HEK293 (cell line): ENCODE measurements around the gene OR2V2.

Experiments
- CTCF ChIA-PET: fragments of 350-600 bp; formaldehyde crosslinking; extraction: SDS; loops from one replicate; lab custom pipeline; 2021; ENCODE audit warnings: antibody characterized with exemption; lab: Yijun Ruan, JAX
- POLR2A ChIA-PET: fragments of 300-600 bp; formaldehyde crosslinking; extraction: SDS; loops from one replicate; lab custom pipeline; 2020; ENCODE audit warnings: antibody characterized with exemption, inconsistent platforms; lab: Yijun Ruan, JAX
- H3K27ac ChIP-seq: fragments of 200-500 bp; sonication (Bioruptor generic); 2 replicates; pipeline ENCODE4 v1.5.1; 2014; ENCODE audit warnings: low read depth, low read length, control low read depth, inconsistent platforms; ENCODE audit errors: extremely low read depth
- H3K36me3 ChIP-seq, 2 experiments: fragments of 200-500 bp in 1 of 2; sonication (Bioruptor generic) in 1 of 2; 1 replicate in 1 of 2; 2 replicates in 1 of 2; pipeline ENCODE4 v1.5.1; 2014 to 2017; ENCODE audit warnings: inconsistent platforms in 2 of 2, low read length in 2 of 2; ENCODE audit not compliant: control insufficient read depth in 2 of 2, insufficient read depth in 1 of 2
- H3K4me1 ChIP-seq: fragments of 200-500 bp; sonication (Bioruptor generic); 2 replicates; pipeline ENCODE4 v1.5.1; 2014; ENCODE audit warnings: mild to moderate bottlenecking, low read length, inconsistent platforms; ENCODE audit not compliant: control insufficient read depth, insufficient read depth
- H3K4me3 ChIP-seq: 2 replicates; pipeline ENCODE4 v1.5.1; 2011; ENCODE audit warnings: low read depth, mild to moderate bottlenecking, control low read depth, low read length, moderate library complexity
- H3K9me3 ChIP-seq: fragments of 200-500 bp; sonication (Bioruptor generic); 2 replicates; pipeline ENCODE4 v1.5.1; 2014; ENCODE audit warnings: low read depth, low read length, inconsistent platforms; ENCODE audit not compliant: control insufficient read depth, insufficient read depth
- BCL11B ChIP-seq: fragments of 450-650 bp; formaldehyde crosslinking; IDR thresholded peaks from 2 replicates; pipeline ENCODE4 v1.5.1; 2016; ENCODE audit warnings: low read depth, missing biosample characterization, missing genetic modification characterization
- KLF10 ChIP-seq: fragments of 450-650 bp; IDR thresholded peaks from 2 replicates; pipeline ENCODE4 v1.5.1; 2018; ENCODE audit warnings: missing biosample characterization, mild to moderate bottlenecking, missing genetic modification characterization
- MEIS1 ChIP-seq: sonication (generic); formaldehyde crosslinking; IDR thresholded peaks from 2 replicates; pipeline ENCODE4 v1.8.1; 2022; ENCODE audit warnings: missing genetic modification reagents, mild to moderate bottlenecking, borderline replicate concordance
- PRDM10 ChIP-seq: fragments of 450-650 bp; formaldehyde crosslinking; IDR thresholded peaks from 2 replicates; pipeline ENCODE4 v1.5.1; 2016; ENCODE audit warnings: missing biosample characterization, missing genetic modification characterization
- YY2 ChIP-seq: fragments of 450-650 bp; formaldehyde crosslinking; IDR thresholded peaks from 2 replicates; pipeline ENCODE4 v1.5.1; 2016; ENCODE audit warnings: missing biosample characterization, missing genetic modification characterization
- ZBTB11 ChIP-seq: fragments of 450-650 bp; formaldehyde crosslinking; conservative IDR thresholded peaks from 2 replicates; pipeline ENCODE4 v1.5.1; 2016; ENCODE audit warnings: low read depth, missing biosample characterization, missing genetic modification characterization
- ZBTB17 ChIP-seq: fragments of 450-650 bp; formaldehyde crosslinking; IDR thresholded peaks from 2 replicates; pipeline ENCODE4 v1.5.1; 2016; ENCODE audit warnings: missing biosample characterization, missing genetic modification characterization
- ZBTB20 ChIP-seq: fragments of 450-650 bp; formaldehyde crosslinking; IDR thresholded peaks from 2 replicates; pipeline ENCODE4 v1.5.1; 2016; ENCODE audit warnings: missing biosample characterization, missing genetic modification characterization
- ZBTB26 ChIP-seq: fragments of 450-650 bp; formaldehyde crosslinking; optimal IDR thresholded peaks from 2 replicates; pipeline ENCODE3; 2016; ENCODE audit warnings: missing biosample characterization, mild to moderate bottlenecking, missing genetic modification characterization
- ZFP69B ChIP-seq: fragments of 450-650 bp; formaldehyde crosslinking; IDR thresholded peaks from 2 replicates; pipeline ENCODE4 v1.5.1; 2016; ENCODE audit warnings: missing biosample characterization, missing genetic modification characterization
- ZIC2 ChIP-seq: fragments of 450-650 bp; formaldehyde crosslinking; IDR thresholded peaks from 2 replicates; pipeline ENCODE4 v1.5.1; 2016; ENCODE audit warnings: missing biosample characterization, missing genetic modification characterization
- ZNF138 ChIP-seq: fragments of 450-650 bp; formaldehyde crosslinking; IDR thresholded peaks from 2 replicates; pipeline ENCODE4 v1.5.1; 2016; ENCODE audit warnings: missing biosample characterization, missing genetic modification characterization, borderline replicate concordance
- ZNF146 ChIP-seq: fragments of 450-650 bp; formaldehyde crosslinking; IDR thresholded peaks from 2 replicates; pipeline ENCODE4 v1.5.1; 2016; ENCODE audit warnings: missing biosample characterization, missing genetic modification characterization
- ZNF221 ChIP-seq: fragments of 450-650 bp; formaldehyde crosslinking; IDR thresholded peaks from 2 replicates; pipeline ENCODE4 v1.5.1; 2017; ENCODE audit warnings: missing biosample characterization, missing genetic modification characterization, borderline replicate concordance
- ZNF274 ChIP-seq, 2 experiments: fragments of 200-500 bp in 1 of 2; fragments of 450-650 bp in 1 of 2; sonication (Bioruptor generic) in 1 of 2; formaldehyde crosslinking in 1 of 2; IDR thresholded peaks; 2 replicates each; pipeline versions ENCODE4 v1.5.1 to v1.6.1; 2014 to 2016; ENCODE audit warnings: borderline replicate concordance in 1 of 2, inconsistent platforms in 1 of 2, low read length in 1 of 2, missing biosample characterization in 1 of 2, missing genetic modification characterization in 1 of 2
- ZNF335 ChIP-seq: fragments of 450-650 bp; formaldehyde crosslinking; conservative IDR thresholded peaks from 2 replicates; pipeline ENCODE4 v1.5.1; 2016; ENCODE audit warnings: missing biosample characterization, missing genetic modification characterization
- ZNF394 ChIP-seq: fragments of 450-650 bp; formaldehyde crosslinking; IDR thresholded peaks from 2 replicates; pipeline ENCODE4 v1.5.1; 2016; ENCODE audit warnings: missing biosample characterization, missing genetic modification characterization, mild to moderate bottlenecking, moderate library complexity, borderline replicate concordance
- ZNF48 ChIP-seq: fragments of 450-650 bp; formaldehyde crosslinking; IDR thresholded peaks from 2 replicates; pipeline ENCODE4 v1.5.1; 2016; ENCODE audit warnings: missing biosample characterization, missing genetic modification characterization
- ZNF561 ChIP-seq: fragments of 450-650 bp; IDR thresholded peaks from 2 replicates; pipeline ENCODE4 v1.5.1; 2018; ENCODE audit warnings: missing biosample characterization, missing genetic modification characterization, borderline replicate concordance
- ZSCAN30 ChIP-seq: fragments of 450-650 bp; IDR thresholded peaks from 2 replicates; pipeline ENCODE4 v1.5.1; 2018; ENCODE audit warnings: missing biosample characterization, mild to moderate bottlenecking, missing genetic modification characterization, moderate library complexity
- ZXDB ChIP-seq: fragments of 450-650 bp; formaldehyde crosslinking; IDR thresholded peaks from 2 replicates; pipeline ENCODE4 v1.5.1; 2016; ENCODE audit warnings: missing biosample characterization, missing genetic modification characterization
- TF ChIP-seq, protein P1 (sequence below): fragments of 450-650 bp; formaldehyde crosslinking; IDR thresholded peaks from 2 replicates; pipeline ENCODE4 v1.5.1; 2016; ENCODE audit warnings: missing biosample characterization, missing genetic modification characterization
- TF ChIP-seq, protein P2 (sequence below): fragments of 450-650 bp; formaldehyde crosslinking; IDR thresholded peaks from 2 replicates; pipeline ENCODE4 v1.5.1; 2016; ENCODE audit warnings: missing biosample characterization, missing genetic modification characterization

The OR2V2 gene

GRCh38 chr5:181188700-181189362, 41.4 kb downstream of the OR2V2 start (continued):
- TF ChIP-seq, protein P1, sequence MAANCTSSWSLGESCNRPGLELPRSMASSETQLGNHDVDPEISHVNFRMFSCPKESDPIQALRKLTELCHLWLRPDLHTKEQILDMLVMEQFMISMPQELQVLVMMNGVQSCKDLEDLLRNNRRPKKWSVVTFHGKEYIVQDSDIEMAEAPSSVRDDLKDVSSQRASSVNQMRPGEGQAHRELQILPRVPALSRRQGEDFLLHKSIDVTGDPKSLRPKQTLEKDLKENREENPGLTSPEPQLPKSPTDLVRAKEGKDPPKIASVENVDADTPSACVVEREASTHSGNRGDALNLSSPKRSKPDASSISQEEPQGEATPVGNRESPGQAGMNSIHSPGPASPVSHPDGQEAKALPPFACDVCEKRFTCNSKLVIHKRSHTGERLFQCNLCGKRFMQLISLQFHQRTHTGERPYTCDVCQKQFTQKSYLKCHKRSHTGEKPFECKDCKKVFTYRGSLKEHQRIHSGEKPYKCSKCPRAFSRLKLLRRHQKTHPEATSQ, result 0 out of 2 replicates have a peak, but pooled peaks have one; percentile 29
- TF ChIP-seq ZNF221 (tag by site-specific recombination) (0 out of 2 replicates have a peak, but pooled peaks have one; percentile 81), ZNF274 (IDR thresholded peaks at IDR 0.05; ENCODE audit: low read length) (no peak), ZNF274 (tag by site-specific recombination; IDR thresholded peaks at IDR 0.05; ENCODE audit: borderline replicate concordance) (no peak), ZBTB11 (tag by site-specific recombination) (peak; percentile 20; the same call in 1 of the 2 replicates), ZFP69B (no peak)

GRCh38 chr5:181189363-181189961, 42.1 kb downstream of the OR2V2 start:
- Histone ChIP-seq H3K9me3 (no peaks in the 10 kb centered on the region), H3K4me3 (peak overlapping the region; percentile 53), H3K27ac (no peak overlapping the region; the same call in 1 of the 2 replicates), H3K4me1 (no peaks in the 10 kb centered on the region), H3K36me3 (no peaks in the 10 kb centered on the region)
- CTCF ChIA-PET, result interaction anchor here (0.6 to 4.1 kb wide), 6 partner anchors 14 to 62 kb away, joined by 3 to 27 read pairs (median 4); partner anchors contain the start of gene TRIM7
- POLR2A ChIA-PET, result interaction anchor here (0.9 to 6.8 kb wide), 7 partner anchors 16 to 71 kb away, joined by 4 to 86 read pairs (median 5); partner anchors contain the start of genes RACK1, TRIM41, TRIM52 and TRIM7
- TF ChIP-seq ZSCAN30 (tag by site-specific recombination) (0 out of 2 replicates have a peak, but pooled peaks have one; percentile 20), ZIC2 (tag by site-specific recombination) (peak; percentile 27; the same call in 1 of the 2 replicates), ZBTB17 (tag by site-specific recombination) (peak; percentile 84), ZNF394 (peak; percentile 72; the same call in 1 of the 2 replicates), PRDM10 (tag by site-specific recombination) (no peak), ZNF48 (tag by site-specific recombination) (no peak), ZNF561 (tag by site-specific recombination) (no peak), KLF10 (tag by site-specific recombination) (0 out of 2 replicates have a peak, but pooled peaks have one; percentile 16), ZXDB (tag by site-specific recombination) (no peak; the same call in 1 of the 2 replicates), ZNF335 (peak; percentile 65), ZBTB26 (tag by site-specific recombination) (peak; percentile 87), MEIS1 (CRISPR knock-in tag) (no peak), ZNF138 (tag by site-specific recombination) (no peak), ZNF146 (tag by site-specific recombination) (no peak), YY2 (tag by site-specific recombination) (no peak), BCL11B (peak; percentile 10; the same call in 1 of the 2 replicates), ZBTB20 (peak; percentile 33; the same call in 1 of the 2 replicates)
- TF ChIP-seq, protein P2, sequence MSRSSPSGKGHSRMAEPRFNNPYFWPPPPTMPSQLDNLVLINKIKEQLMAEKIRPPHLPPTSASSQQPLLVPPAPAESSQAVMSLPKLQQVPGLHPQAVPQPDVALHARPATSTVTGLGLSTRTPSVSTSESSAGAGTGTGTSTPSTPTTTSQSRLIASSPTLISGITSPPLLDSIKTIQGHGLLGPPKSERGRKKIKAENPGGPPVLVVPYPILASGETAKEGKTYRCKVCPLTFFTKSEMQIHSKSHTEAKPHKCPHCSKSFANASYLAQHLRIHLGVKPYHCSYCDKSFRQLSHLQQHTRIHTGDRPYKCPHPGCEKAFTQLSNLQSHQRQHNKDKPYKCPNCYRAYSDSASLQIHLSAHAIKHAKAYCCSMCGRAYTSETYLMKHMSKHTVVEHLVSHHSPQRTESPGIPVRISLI (tag by site-specific recombination), result no peak
